Measurements from ENCODE around the gene KRTAP5-5.
"Not testable (repeated sequence)": the region's sequence is repeated elsewhere in the genome, so short reads cannot be mapped to it uniquely, and the experiment has no call there.

The KRTAP5-5 gene

DNA sequence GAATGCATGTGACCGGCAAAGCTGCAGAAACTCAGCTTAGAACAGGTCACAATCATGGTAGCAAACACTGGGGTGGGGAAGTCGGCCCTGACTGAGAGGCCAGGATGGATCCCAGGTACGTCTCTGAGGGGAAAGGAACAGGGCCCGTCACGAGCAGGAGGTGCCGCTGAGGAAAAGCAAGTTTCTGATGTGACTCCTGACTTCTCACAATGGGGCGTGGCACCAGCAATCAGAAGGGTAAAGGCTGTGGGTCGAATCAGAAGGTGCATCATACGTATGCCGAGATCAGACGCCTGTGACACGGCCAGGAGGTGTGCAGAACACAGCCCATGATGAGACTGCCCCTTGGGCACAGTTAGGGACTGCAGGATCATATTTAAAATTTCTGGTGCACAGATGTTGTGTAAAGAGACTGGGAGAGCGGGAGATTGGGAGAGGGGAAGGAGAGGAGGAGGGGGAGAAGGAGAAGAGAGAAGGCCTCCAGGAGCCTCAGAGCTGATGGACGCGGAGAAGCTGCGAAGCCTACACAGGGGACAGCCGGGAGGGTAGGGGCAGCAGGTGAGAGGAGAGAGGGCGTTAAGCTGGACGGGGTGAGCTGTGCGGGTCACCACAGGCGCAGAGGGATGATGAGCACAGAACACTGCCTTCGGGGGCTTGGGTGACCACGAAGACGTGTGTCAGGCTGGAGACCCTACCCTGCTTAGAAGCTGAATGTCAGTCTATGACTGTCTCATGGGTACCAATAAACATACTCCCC, 30.7 kb downstream of the KRTAP5-5 start:
- DNase-seq: no peak

DNA sequence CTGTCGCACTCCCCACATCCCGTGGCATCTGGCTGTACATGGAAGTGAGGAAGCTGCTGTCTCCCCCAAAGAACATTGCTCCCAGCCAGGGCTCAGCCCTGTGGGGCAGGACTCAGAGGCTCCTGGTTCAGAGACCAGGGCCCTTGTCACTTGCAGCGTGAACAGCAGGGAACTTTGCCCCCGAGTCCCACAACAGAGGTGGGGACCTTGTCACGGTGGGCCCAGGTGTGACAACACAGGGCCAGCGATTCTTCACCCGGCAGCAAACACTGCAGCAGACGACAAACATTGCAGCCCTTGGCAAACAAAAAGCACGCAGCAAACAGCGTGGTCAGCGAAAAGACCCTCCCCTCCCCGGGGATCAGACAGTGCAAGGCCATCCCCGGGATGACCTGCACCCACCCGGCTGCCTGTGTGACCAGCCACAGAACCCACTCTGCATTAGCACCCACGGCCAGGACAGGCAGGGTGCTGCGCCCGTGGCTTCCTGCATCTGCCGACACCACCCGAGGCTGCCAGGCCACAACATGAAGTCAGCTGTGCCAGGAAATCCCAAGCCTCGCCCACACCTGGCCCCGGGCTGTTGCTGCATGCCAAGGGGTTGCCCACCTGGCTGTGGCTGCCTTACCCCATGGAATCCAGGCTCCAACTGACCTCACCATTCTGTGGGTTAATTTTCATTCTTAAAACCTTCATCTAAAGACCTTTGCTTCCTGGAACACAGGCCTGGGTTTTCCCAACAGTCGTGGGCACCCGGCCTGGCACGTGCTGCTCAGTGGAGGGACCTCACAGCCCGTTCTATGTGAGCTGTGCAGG, 32.1 kb downstream of the KRTAP5-5 start:
- DNase-seq: not testable (repeated sequence)

DNA sequence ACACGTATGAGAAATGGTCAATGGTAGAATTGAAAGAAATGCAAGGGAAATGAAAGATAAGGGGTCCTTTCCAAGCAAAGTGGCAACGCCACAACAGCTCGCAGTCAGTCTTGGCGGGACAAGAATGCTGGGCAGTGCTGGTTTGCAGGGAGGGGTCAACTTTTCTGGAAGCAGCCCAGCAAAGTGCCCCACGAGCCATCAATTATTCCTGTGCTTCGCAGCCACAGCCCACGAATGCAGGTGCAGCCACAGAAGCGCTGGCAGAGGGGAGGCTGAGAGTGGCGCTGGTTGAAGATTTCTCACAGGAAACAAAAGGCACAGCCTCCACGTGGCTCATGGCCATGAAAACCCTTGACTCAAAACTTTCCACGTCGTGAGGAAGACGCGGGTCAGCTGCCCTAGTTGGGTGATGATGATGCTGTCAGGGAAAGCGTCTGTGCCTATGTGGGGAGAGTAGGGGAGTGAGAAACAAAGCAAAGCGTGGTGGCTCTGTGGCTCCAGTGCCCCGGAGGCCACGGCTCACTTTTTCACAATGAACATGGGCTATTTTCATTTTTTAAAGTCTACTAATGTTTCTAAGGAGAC, 33.2 kb downstream of the KRTAP5-5 start:
- not testable (repeated sequence) for DNase-seq

DNA sequence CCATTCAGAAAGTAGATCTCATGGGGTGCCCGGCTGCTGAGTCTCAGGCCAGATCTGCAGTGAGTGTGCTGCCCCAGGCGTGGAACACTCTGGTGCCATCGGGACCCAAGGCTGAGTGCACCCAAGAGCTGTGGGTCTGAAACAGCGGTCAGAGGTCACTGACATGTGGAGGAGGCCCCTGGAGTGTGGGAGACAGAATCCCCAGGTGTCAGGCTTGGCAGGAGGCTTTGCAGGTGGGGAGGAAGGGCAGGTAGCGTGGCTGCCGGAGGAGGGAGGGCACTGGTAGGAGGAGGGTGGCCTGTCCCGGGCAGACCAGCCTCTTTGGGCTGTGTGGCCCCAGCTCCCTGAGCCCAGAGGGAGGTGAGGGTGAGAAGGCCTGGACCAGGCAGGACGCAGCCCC, 35.7 kb downstream of the KRTAP5-5 start:
- DNase-seq: no peak

DNA sequence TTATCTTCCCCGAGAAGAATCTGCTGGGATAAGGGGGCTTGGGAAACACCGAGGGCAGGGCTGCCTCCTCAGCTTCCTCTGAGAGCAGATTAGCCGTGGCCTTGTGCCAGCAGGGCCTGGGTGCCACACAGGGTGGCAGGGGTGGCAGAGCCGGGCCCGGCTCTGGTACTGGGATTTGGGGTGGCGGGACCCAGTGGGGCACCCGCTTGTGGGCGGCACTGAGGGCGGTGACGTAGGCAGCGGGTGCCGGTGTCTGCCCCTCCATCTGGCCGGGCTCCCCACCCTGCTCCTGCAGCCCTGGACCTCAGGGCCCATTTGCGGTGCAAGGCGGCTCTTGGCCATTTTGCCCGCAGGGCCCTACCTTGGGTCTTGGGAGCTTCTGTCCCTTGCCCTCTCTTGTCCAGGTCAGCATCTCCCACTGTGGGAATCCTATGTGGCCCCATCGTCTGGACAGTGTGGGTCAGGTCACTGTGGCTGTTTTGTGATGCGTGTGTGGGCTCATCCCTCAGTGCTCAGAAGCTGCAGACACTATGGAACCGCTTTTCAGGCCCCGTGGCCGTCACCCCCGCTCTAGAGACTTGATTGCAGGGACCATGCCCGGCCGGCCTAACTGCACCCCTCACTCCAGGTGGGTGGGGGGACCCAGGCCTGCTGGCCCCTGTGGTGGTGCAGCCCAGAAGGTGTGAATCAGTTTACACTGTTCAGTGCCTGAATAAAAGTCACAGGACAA, 37.7 kb downstream of the KRTAP5-5 start:
- no peak for DNase-seq

DNA sequence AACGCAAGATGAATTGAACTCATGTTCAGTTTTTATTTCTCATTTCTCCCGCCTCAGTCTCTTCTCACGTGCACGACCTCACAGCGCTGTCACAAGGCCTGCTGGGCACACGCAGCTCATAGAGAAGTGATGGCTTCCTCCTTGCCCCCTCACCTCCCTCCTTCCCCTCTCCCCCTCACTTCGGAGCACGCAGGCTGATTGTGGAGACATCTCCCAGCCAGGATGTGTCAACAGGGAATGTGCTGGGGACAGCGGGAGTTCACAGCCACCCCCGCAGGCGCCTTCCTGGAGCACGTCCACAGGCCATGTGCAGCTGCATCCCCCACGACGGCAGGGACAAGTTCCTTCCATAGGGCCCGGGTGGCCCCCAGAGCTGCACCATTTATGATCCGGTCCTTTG, 38.3 kb downstream of the KRTAP5-5 start:
- DNase-seq: no peak

DNA sequence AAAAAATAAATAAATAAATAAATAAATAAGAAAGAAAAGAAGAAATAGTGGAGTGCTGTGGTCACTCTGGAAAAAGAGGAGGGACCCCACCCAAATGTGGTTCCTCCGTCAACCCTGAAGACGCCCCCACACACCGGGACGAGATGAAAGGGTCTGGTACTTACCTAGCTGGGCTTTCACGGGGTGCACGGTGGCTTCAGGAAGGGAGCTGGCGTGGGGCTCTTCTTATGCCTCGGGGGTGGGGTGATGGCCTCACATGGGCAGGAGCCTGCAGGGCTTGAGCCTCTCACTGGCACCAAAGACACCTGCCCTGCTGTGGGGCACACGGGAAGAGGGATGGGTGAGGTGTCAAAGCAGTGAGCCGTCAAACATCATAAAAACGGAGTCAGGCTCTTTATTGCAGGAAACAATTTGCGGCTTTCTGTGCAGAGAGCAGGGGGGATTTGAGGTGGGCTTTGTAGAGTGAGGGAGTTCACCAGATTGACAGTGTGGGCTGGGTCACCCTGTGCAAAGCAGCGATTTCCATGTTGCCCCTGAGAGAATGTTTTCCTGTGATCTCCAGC, 39.4 kb downstream of the KRTAP5-5 start:
- no peak for DNase-seq

DNA sequence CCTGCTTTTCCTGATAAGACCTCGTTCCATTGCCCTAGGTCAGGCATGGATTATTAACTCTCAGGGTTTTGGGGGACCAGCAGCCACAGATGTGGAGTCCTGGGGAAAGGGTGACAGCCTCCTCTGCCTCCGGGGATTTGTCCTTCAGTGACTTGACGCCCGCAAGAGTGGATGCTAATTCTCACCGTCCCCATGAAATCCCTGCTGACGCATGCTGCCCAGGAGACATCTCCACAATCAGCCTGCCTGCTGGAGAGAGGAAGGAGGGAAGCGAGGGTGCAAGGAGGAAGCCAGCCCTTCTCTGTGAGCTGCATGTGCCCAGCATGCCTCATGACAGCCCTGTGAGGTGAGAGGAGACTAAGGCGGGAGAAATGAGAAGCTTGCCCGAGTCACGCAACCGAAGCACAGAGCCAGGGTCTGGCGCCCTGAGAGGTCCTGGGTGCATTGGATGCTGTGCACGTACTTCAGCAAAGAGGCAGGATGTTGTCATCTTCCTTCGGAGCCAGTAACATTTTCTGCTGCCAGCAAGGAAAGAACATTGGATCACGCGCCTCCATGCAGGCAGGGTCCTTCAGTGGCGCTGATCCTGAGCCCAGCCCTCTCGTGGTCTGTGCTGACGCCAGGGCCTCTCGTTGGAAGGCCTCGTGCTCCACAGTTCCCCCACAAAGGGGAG, 40.1 kb downstream of the KRTAP5-5 start:
- DNase-seq: no peak

DNA sequence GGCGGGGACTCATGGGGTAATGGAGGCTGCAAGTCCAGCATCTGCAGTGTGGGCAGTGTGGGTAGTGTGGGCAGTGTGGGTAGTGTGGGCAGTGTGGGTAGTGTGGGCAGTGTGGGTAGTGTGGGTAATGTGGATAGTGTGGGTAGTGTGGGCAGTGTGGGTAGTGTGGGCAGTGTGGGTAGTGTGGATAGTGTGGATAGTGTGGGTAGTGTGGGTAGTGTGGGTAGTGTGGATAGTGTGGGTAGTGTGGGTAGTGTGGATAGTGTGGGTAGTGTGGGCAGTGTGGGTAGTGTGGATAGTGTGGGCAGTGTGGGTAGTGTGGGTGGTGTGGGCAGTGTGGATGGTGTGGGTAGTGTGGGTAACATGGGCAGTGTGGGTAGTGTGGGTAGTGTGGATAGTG, 40.9 kb downstream of the KRTAP5-5 start:
- not testable (repeated sequence) for DNase-seq

DNA sequence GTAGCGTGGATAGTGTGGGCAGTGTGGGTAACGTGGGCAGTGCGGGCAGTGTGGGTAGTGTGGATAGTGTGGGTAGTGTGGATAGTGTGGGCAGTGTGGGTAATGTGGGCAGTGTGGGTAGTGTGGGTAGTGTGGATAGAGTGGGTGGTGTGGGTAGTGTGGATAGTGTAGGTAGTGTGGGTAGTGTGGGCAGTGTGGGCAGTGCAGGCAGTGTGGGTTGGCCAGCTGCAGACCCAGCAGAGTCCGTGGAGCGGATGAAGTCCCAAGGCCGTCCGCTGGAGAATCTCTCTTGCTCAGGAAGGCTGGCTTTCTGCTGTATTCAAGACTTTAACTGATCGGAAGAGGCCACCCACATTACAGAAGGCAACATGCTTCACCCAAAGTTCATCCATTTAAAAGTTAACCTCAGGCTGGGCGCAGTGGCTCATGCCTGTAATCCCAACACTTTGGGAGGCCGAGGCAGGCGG, 41.4 kb downstream of the KRTAP5-5 start:
- no peak for DNase-seq

DNA sequence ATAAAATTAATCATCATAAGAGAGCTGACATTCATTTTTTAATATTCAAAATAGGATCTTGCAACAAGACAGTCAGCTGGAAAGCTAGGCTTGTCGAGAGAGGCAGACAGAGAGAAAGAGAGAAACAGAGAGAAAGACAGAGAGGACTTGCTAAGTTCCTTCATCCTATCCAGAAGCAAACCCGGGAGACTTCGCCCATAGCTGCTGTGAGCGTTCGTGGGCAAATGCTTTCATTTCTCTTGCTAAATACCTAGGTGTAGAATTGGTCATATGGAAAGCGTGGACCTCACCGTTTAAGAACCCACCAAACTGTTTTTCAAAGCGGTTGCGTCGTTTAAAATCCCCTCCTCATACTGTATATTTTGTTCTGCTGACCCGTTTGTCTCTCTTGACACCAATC, 42.1 kb downstream of the KRTAP5-5 start:
- no peak for DNase-seq

DNA sequence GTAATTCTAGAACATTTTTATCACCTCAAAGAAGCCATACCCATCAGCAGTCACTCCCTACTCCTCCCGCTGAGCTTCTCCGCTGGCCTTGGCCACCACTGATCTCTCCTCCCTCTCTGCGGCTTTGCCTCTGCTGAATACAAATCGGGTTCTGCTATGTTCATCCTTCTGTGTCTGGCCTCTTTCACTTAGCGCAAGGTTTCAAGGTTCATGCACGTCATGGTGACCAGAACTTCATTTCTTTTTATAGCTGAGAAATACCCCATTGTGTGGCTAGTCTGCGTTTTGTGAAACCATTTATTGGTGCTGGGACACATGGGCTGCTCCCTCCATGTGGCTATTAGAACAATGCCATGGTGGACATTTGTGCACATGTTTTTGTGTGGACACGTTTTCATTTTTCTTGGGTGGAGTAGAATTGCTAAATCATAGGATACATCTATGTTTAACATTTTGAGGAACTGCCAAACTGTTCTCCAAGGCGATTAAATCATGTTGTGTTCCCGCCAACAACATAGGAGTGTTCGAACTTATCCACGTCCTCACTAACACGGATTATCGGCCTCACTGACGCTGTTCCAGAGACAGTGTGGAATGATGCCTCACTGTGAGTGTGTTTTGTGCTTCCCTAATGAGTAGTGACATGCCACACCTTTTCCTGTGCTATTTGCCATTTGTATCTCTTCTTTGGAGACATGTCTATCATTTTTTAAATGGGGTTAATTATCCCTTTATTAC, 43.2 kb downstream of the KRTAP5-5 start:
- no peak for DNase-seq

DNA sequence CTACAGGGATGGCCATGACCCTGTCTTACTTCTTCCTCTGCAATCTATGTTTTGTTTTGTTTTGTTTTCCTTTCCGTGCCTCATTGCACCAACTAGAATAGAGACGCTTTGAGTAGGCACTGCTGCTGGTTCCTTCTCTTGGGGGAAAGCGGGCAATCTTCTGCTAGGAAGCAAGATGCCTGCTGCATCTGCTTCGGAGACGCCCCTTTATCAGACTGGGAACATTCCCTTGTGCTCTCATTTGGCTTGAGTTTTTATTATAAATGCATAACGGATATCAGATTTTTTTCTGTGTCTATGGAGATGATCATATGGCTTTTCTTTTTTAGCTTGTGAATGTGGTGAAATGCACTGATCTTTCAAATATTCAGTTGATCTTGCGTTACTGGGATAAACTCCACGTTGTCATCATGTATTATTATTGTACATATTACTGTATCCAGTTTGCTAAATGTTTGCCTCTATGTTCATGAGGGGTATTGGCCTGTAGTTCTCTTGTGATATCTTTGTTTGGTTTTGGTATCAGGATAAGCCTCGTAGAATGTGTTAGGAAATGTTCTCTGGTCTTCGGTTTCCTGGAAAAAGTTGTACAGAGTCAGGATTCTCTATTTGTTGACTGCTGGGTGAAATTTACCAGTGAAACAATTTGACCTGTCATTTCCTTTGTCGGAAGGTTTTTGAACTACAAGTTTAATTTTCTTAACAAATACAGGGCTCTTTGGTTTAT, 44.0 kb downstream of the KRTAP5-5 start:
- no peak for DNase-seq

DNA sequence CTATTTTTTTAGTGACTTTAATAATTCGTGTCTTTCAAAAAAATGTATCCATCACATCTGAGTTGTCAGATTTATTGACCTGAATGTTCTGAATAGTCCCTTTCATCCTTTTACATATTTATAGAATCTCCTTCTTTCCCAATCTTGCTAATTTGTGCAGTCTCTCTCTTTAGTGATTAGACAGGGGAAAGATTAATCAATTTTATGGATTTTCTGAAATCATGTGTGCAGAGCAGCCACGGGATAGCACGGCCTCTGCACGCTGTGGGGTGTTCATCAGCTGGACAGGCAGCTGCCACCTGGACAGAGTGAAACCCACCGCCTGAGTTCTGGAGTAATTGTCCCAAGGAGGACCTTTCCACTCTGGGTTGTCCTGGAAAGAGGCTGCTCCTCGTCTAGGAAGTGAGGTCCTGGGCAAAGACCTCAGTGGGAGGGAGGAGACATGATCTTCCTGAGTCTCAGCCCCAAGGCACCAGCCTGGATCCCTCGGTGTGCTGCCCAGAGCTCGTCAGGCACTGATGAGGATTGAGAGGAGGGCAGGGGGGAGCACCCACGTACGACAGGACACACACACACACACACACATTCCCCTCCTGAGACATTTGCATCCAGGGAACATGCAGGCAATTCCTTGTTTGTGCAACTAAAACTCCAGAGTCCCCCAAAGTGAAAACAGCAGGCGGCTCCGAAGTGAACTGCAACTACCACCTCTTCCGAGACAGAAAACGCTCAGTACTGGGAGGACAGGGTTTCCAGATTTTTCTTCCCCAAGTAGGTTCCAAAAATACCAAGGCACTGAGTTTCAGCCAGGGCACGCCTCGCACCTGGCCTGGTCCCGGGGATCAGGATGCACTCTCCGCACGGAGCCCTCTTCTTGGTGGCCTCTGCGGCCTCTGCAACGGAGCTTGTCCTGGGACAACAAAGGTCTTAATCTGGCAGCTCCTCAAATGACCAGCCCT, 44.9 kb downstream of the KRTAP5-5 start:
- DNase-seq: no peak

DNA sequence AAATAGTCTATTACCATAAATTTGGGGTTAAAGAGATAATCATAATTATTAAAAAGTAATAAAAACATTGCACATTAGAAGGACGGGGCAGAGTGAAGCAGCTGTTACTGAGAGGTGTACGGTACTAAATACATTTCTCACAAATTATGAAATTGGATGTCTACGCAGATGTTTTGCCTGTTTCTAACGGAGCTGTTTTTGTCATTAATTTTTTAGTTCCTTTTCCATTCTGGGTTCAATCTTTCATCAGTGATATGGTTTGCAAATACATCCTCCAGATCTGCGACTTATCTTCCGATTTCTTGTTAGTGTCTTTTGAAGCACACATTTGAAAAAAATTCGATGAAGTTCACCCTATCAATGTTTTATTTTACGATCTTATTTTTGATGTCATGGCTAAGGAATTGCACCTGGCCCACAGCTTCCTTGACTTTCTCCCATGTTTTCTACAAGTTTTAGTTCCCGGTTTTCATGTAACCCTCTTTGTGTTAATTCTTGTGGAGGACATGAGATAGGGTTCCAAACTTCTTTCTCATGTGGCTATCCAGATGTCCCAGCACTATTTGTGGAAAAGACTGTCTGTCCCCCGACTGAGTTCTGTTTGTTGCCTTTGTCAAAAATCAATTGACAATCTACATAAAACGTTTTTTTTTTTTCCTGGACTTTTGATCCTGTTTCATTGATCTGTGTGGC, 46.1 kb downstream of the KRTAP5-5 start:
- no peak for DNase-seq

DNA sequence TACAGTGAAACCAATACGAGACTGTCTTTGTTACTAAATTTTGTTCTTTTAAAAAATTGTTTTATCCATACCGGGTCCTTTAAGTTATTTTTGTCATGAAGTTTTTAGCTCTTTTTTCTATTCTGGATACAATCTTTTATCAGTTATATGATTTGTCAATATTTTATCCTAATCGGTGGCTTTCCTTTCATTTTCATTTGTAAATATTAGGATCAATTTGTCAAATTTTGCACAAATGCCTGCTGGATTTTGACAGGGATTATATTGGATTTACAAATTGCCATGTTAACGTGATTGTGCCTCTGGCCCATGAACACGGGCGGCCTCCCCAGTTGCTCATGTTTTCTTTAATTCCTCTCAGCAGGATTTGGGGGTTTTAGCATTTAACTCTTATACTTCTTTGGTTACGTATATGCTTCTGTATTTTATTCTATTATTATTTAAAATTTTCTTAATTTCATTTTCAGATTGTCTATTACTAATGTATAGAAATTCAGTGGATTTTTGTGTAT, 46.7 kb downstream of the KRTAP5-5 start:
- DNase-seq: no peak

DNA sequence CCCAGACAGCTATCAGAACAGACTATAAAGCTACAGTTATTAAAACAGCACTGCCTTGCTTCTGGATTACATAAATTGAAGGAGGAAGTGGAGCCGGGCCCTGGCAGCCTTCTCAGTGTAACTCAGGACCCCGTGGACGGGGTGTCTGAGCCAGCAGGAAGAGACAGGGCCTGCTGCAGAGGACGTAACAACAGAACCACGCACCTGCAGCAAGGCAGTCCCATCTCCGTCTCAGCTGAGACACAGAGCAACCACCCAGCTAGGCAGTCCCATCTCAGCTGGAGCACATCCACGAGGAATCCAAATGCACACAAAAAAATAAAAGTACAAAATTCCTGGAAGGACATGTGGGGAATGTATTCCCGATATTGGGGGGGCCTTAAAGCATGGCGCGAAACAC, 50.3 kb downstream of the KRTAP5-5 start:
- no peak for DNase-seq

Measured in CD4-positive, alpha-beta T cell treated with Interleukin-4 for 1 hour (primary cell).